PFSK-1 (cell line): ENCODE results near the gene IRF2BP2.
A peak's percentile ranks its signal among the peaks of the same experiment; 100 is the strongest.

Experiments used
- FOXP2 ChIP-seq: optimal IDR thresholded peaks from 2 replicates; pipeline ENCODE3; 2011; ENCODE audit warnings: borderline replicate concordance, control low read depth, inconsistent platforms; ENCODE audit not compliant: insufficient read depth; ENCODE audit errors: extremely low read length, extremely low read depth
- POLR2AphosphoS5 ChIP-seq: IDR thresholded peaks from 2 replicates; pipeline ENCODE4 v1.6.1; 2012; ENCODE audit warnings: low read depth, mild to moderate bottlenecking, control low read depth, low read length, moderate library complexity
- SIN3A ChIP-seq: IDR thresholded peaks from 2 replicates; pipeline ENCODE4 v1.6.1; 2012; ENCODE audit warnings: mild to moderate bottlenecking, low read length, moderate library complexity, borderline replicate concordance; ENCODE audit not compliant: insufficient read depth
- TAF1 ChIP-seq: IDR thresholded peaks from 2 replicates; pipeline ENCODE4 v1.6.1; 2012; ENCODE audit warnings: low read length, control low read depth, borderline replicate concordance; ENCODE audit not compliant: insufficient read depth
- TF ChIP-seq, protein P1 (sequence below), 2 experiments: IDR thresholded peaks; 2 replicates each; pipeline versions ENCODE4 v1.6.1 to v1.8.0; 2011 to 2012; ENCODE audit warnings: low read depth in 2 of 2, low read length in 2 of 2, control low read depth in 1 of 2, inconsistent platforms in 1 of 2, mild to moderate bottlenecking in 1 of 2, moderate library complexity in 1 of 2; ENCODE audit not compliant: insufficient read depth in 1 of 2

Gene IRF2BP2

GRCh38 chr1:234605983-234606783, 3.8 kb downstream of the IRF2BP2 start:
- TF ChIP-seq TAF1, result peak; percentile 14; the same call in 1 of the 2 replicates
- TF ChIP-seq, protein P1, sequence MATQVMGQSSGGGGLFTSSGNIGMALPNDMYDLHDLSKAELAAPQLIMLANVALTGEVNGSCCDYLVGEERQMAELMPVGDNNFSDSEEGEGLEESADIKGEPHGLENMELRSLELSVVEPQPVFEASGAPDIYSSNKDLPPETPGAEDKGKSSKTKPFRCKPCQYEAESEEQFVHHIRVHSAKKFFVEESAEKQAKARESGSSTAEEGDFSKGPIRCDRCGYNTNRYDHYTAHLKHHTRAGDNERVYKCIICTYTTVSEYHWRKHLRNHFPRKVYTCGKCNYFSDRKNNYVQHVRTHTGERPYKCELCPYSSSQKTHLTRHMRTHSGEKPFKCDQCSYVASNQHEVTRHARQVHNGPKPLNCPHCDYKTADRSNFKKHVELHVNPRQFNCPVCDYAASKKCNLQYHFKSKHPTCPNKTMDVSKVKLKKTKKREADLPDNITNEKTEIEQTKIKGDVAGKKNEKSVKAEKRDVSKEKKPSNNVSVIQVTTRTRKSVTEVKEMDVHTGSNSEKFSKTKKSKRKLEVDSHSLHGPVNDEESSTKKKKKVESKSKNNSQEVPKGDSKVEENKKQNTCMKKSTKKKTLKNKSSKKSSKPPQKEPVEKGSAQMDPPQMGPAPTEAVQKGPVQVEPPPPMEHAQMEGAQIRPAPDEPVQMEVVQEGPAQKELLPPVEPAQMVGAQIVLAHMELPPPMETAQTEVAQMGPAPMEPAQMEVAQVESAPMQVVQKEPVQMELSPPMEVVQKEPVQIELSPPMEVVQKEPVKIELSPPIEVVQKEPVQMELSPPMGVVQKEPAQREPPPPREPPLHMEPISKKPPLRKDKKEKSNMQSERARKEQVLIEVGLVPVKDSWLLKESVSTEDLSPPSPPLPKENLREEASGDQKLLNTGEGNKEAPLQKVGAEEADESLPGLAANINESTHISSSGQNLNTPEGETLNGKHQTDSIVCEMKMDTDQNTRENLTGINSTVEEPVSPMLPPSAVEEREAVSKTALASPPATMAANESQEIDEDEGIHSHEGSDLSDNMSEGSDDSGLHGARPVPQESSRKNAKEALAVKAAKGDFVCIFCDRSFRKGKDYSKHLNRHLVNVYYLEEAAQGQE (IDR thresholded peaks at IDR 0.05; ENCODE audit: insufficient read depth in 1 of 2, low read depth in 2 of 2, low read length in 2 of 2), result no peak
- no peak for TF ChIP-seq FOXP2
- peak; percentile 80; the same call in 1 of the 2 replicates for TF ChIP-seq SIN3A
- peak; percentile 47; the same call in 1 of the 2 replicates for TF ChIP-seq POLR2AphosphoS5

GRCh38 chr1:234605399-234605982, 4.5 kb downstream of the IRF2BP2 start:
- TF ChIP-seq SIN3A (no peak), POLR2AphosphoS5 (no peak), FOXP2 (no peak), TAF1 (no peak)
- TF ChIP-seq, protein P1 (IDR thresholded peaks at IDR 0.05; ENCODE audit: insufficient read depth in 1 of 2, low read depth in 2 of 2, low read length in 2 of 2), result no peak

GRCh38 chr1:234604495-234605398, 5.2 kb downstream of the IRF2BP2 start:
- no peak; the same call in 1 of the 2 replicates for TF ChIP-seq SIN3A
- TF ChIP-seq, protein P1 (IDR thresholded peaks at IDR 0.05; ENCODE audit: insufficient read depth in 1 of 2, low read depth in 2 of 2, low read length in 2 of 2), result no peak
- TF ChIP-seq TAF1, result no peak
- no peak for TF ChIP-seq FOXP2

DNA sequence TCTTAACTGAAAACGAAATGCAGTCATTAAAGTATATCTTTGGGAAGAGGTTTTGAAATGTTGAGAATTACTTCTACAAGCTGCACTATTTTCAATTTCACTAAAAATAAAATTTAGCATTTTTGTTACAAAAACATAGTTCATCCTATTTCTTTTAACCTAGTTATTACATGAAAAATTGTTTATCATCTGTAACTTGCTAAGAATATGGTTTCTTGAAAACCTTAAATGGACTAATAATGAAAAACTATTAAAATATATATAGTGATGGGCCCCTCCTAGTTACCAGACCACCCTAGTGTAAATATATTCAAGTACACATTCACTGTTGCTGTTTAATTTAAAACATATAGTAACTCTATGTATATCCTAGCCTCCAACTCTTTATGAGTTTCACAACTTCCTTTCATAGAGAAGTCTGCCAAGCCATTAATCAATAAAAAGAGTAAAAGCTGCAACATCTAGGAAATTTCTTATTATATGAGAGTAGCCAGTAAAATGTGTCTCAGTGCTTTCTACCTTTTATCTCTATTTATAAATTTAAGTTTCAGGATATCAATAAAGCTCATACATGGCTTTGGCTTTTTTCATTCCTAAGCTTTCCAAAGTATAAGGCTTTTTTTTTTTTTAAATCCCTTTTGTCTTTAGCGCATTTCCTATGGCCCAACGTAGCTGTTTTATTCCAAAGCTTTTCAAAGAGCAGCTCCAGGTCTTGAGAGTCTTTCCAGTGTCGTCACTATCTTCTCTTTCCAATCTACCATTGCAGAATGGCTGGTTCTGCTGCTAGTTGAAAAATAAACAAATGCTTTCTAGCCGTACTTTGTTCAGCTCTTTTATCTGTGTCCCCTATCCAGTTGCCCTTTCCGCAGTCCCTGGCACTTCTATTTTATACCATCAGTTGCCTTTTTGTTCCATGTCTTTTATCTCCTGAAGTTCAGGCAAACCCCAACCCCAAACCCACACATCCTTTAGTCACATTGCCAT, 6.5 kb downstream of the IRF2BP2 start:
- TF ChIP-seq FOXP2 (no peak), POLR2AphosphoS5 (peak; percentile 42; the same call in 1 of the 2 replicates), SIN3A (no peak), TAF1 (no peak)
